ENCODE measurements around the gene FXYD6. TPM values are rescaled to one million over a fixed set of nuclear protein-coding genes. Genes with fewer than 3 reads are reported as not detected.
"Not testable (repeated sequence)": the region's sequence is repeated elsewhere in the genome, so short reads cannot be mapped to it uniquely, and the experiment has no call there.

Gene FXYD6, protein sequence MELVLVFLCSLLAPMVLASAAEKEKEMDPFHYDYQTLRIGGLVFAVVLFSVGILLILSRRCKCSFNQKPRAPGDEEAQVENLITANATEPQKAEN
- total RNA-seq (2014; rRNA removed; shearing (Covaris generic); ENCODE audit: low replicate concordance), result not detected in 2 replicates

DNA sequence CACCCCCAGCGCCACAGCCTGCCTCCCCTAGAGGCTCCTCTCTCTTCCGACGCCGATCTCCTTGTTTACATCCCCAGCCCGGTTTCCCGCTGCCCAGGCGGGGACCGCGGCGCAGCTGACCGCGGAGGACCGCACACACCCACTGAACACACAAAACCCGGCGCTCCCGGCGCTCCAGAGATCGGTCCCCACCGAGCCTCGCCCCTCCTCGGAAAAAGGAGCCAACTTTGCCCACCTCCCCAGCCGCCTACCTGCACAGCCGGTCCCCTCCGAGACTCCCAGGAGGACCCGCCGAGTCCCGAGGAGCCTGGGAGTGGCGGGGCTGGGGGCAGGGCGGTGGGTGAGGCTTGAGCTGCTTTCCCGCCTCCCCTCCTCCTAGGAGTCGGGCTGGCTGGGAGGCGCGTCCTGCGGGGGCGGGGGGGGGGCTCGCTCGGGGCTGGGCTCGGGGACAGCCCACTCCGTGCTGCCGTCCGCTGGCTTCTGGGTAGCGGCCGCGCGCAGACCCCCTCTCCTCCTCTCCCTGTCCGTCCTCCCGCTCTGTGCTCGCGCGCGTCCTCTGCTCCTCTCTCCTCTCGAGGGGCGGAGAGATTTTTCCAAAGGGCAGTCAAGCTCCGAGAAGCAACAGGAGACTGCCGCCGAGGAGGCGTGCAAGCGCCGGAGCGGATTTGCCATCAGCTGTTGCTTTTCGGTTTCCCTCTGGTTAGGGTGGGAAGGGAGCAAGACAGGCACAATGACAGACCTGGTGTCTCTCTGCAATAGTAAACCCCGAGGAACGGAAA, at the start of gene FXYD6:
Gene FXYD6, minus strand, starts transcription at position 318 of the 779 bp plus-strand sequence. CDS start 33,882 bp downstream, outside the sequence.
- Histone ChIP-seq H3K27me3 (ENCODE audit: low read length) (no peaks in the 10 kb centered on the region), H3K9me2 (replicated peaks; ENCODE audit: insufficient read depth, low read length) (no peaks in the 10 kb centered on the region), H3K4me2 (ENCODE audit: low read depth, low read length, poor library complexity, severe bottlenecking) (no peak within 1 kb of the TSS), H2AFZ (ENCODE audit: low read length) (no peak within 1 kb of the TSS), H3K9me3 (ENCODE audit: low read length) (no peaks in the 10 kb centered on the region), H3K4me3 (ENCODE audit: low read length) (no peak within 1 kb of the TSS), H3K4me1 (ENCODE audit: low read length) (no peaks in the 10 kb centered on the region), H4K20me1 (ENCODE audit: insufficient read depth, low read depth, low read length) (no peaks in the 10 kb centered on the region), H3K27ac (ENCODE audit: low read length) (no peak within 1 kb of the TSS), H3K9ac (ENCODE audit: low read length) (no peak within 1 kb of the TSS), H3K79me2 (ENCODE audit: low read length) (no peaks in the 10 kb centered on the region), H3K36me3 (ENCODE audit: insufficient read depth, low read length) (no peaks in the 10 kb centered on the region)
- no peak for DNase-seq

DNA sequence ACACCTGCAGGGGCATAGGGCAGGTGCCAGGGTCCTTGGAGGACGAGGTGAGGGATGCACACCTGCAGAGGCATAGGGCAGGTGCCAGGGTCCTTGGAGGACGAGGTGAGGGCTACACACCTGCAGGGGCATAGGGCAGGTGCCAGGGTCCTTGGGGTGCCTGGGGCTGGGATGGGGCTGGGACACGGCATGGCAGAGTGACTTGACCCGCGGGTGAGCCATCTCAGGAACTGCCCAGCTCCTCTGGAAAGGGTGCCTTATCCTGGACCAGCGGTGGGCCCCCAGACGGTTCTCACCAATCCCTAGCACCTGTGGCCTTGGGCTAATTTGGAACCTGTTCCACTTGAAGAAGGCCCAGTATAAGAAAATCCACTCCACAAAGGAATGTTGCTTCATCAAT, 49.7 kb upstream of the FXYD6 start:
- not testable (repeated sequence) for H3K27me3 ChIP-seq (ENCODE audit: low read length); H3K9ac ChIP-seq (ENCODE audit: low read length); H3K27ac ChIP-seq (ENCODE audit: low read length); H3K4me2 ChIP-seq (ENCODE audit: low read depth, low read length, poor library complexity, severe bottlenecking); H3K9me3 ChIP-seq (ENCODE audit: low read length); DNase-seq; H3K9me2 ChIP-seq (replicated peaks; ENCODE audit: insufficient read depth, low read length); H4K20me1 ChIP-seq (ENCODE audit: insufficient read depth, low read depth, low read length); H3K4me3 ChIP-seq (ENCODE audit: low read length); H3K4me1 ChIP-seq (ENCODE audit: low read length); H3K36me3 ChIP-seq (ENCODE audit: insufficient read depth, low read length); H3K79me2 ChIP-seq (ENCODE audit: low read length); H2AFZ ChIP-seq (ENCODE audit: low read length)

DNA sequence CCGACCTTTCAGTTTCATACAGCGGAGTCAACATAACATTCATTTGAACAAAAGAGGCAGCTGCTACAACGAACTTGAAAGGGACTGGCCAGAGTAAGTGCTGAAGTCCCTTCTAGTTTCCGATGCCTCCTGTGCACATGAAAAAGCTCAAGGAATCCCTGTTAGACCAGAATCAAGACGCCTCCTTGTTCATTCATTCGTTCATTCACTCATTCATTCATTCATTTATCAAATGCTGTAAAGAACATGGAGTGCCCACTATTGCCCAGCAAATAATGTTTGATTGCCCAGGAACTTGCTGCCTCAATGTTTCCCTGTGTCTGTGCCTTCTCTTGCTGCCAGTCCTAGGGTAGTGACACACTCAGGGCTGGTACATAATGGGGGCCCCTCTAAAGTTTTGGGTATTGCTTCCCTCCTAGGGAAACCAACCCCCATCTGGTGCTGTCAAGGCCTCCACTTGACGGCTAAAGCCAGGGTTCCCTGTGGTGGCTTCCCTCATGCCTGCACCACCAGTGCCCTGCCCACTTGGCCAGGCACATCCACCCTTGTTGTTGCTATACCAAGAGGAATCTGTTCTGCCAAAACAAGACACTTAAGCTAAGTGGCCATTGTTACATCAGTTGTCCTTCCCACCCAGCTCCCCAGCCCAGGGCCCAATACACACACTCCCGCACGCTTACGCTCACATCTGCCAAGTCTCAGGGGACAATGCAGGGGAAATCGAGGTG, 48.9 kb upstream of the FXYD6 start:
- no peak overlapping the region for H2AFZ ChIP-seq (ENCODE audit: low read length)

DNA sequence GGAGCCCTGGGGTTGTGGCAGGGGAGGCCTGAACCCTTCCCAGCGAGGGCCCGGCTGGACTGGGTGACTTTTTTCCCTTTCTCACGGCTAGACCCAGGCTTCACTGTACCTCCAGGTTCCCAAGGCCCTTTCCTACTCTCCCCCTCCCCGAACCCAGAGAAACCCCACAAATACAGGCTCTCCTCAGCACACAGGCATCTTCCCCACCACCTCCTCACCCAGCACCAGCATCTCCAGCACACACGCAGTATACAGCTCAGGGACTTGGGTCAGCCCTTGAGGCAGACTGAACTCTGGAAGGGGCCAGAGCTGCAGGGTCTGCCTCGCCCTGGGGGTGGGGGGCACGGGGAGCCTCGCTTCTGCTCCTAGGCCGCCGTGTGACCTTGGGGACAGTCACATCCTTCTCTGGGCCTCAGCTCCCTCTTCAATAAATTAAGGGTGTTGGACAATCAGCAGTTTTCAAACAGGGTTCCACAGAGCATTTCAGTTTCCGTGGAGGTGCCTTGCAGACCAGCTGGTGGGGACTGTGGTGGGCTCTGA, 48.2 kb upstream of the FXYD6 start:
- Histone ChIP-seq H3K9me3 (ENCODE audit: low read length) (no peaks in the 10 kb centered on the region), H3K27ac (ENCODE audit: low read length) (no peak overlapping the region), H3K4me1 (ENCODE audit: low read length) (no peaks in the 10 kb centered on the region), H3K27me3 (ENCODE audit: low read length) (no peaks in the 10 kb centered on the region), H3K9ac (ENCODE audit: low read length) (no peak overlapping the region), H4K20me1 (ENCODE audit: insufficient read depth, low read depth, low read length) (no peaks in the 10 kb centered on the region), H2AFZ (ENCODE audit: low read length) (no peak overlapping the region), H3K36me3 (ENCODE audit: insufficient read depth, low read length) (no peaks in the 10 kb centered on the region), H3K9me2 (replicated peaks; ENCODE audit: insufficient read depth, low read length) (no peaks in the 10 kb centered on the region), H3K4me2 (ENCODE audit: low read depth, low read length, poor library complexity, severe bottlenecking) (no peak overlapping the region), H3K4me3 (ENCODE audit: low read length) (no peak overlapping the region), H3K79me2 (ENCODE audit: low read length) (no peaks in the 10 kb centered on the region)
- DNase-seq, result no peak

More for the DNA sequence above, 48.9 kb upstream of the FXYD6 start:
- Histone ChIP-seq H4K20me1 (ENCODE audit: insufficient read depth, low read depth, low read length) (no peaks in the 10 kb centered on the region), H3K4me2 (ENCODE audit: low read depth, low read length, poor library complexity, severe bottlenecking) (no peak overlapping the region), H3K4me1 (ENCODE audit: low read length) (no peaks in the 10 kb centered on the region), H3K79me2 (ENCODE audit: low read length) (no peaks in the 10 kb centered on the region), H3K9me3 (ENCODE audit: low read length) (no peaks in the 10 kb centered on the region), H3K9ac (ENCODE audit: low read length) (no peak overlapping the region), H3K9me2 (replicated peaks; ENCODE audit: insufficient read depth, low read length) (no peaks in the 10 kb centered on the region), H3K27ac (ENCODE audit: low read length) (no peak overlapping the region), H3K4me3 (ENCODE audit: low read length) (no peak overlapping the region), H3K27me3 (ENCODE audit: low read length) (no peaks in the 10 kb centered on the region), H3K36me3 (ENCODE audit: insufficient read depth, low read length) (no peaks in the 10 kb centered on the region)
- DNase-seq, result no peak

DNA sequence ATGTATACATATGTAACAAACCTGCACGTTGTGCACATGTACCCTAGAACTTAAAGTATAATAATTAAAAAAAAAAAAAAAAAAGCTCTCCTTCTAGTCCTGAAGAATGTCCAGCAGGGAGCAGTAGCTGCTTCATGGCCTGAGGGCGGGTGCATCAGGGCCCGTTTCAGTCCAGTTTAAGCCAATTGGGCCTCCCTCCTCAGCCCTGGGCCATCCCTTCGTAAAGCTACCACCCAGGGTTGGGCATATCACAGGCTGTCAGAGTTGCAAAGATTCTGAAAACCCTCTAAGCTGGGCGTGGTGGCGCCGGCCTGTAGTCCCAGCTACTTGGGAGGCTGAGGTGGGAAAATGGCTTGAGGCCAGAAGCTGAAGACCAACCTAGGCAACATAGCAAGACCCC, 47.3 kb upstream of the FXYD6 start:
- Histone ChIP-seq H2AFZ (ENCODE audit: low read length) (no peak overlapping the region), H3K4me3 (ENCODE audit: low read length) (no peak overlapping the region), H3K36me3 (ENCODE audit: insufficient read depth, low read length) (no peaks in the 10 kb centered on the region), H3K4me2 (ENCODE audit: low read depth, low read length, poor library complexity, severe bottlenecking) (no peak overlapping the region), H3K9ac (ENCODE audit: low read length) (no peak overlapping the region), H3K27me3 (ENCODE audit: low read length) (no peaks in the 10 kb centered on the region), H3K79me2 (ENCODE audit: low read length) (no peaks in the 10 kb centered on the region), H3K9me3 (ENCODE audit: low read length) (no peaks in the 10 kb centered on the region), H3K27ac (ENCODE audit: low read length) (no peak overlapping the region), H4K20me1 (ENCODE audit: insufficient read depth, low read depth, low read length) (no peaks in the 10 kb centered on the region), H3K9me2 (replicated peaks; ENCODE audit: insufficient read depth, low read length) (no peaks in the 10 kb centered on the region), H3K4me1 (ENCODE audit: low read length) (no peaks in the 10 kb centered on the region)
- DNase-seq, result no peak

DNA sequence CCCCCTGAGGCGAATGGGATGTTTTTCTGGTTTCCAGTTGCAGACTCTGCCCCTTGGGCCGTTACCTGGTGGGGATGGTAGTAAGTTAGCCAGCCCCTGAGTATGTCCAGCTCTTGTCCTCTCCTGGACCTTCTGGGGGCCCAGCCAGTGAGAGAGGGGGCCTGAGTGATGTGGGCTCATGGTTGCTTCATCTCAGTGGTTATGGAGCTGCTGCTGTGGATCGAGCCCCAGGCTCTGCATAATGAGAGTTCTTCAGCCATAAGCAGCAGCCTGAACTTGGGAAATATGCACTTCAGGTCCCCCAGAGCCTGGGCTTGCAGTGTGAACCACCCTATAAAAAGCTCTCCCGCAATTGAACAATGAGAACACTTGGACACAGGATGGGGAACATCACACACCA, 46.8 kb upstream of the FXYD6 start:
- no peaks in the 10 kb centered on the region for H3K9me2 ChIP-seq (replicated peaks; ENCODE audit: insufficient read depth, low read length)
- no peak overlapping the region for H2AFZ ChIP-seq (ENCODE audit: low read length)
- H3K79me2 ChIP-seq (ENCODE audit: low read length), result no peaks in the 10 kb centered on the region
- no peaks in the 10 kb centered on the region for H3K4me1 ChIP-seq (ENCODE audit: low read length)
- H3K4me3 ChIP-seq (ENCODE audit: low read length), result no peak overlapping the region
- no peaks in the 10 kb centered on the region for H4K20me1 ChIP-seq (ENCODE audit: insufficient read depth, low read depth, low read length)
- H3K4me2 ChIP-seq (ENCODE audit: low read depth, low read length, poor library complexity, severe bottlenecking), result no peak overlapping the region
- no peak overlapping the region for H3K27ac ChIP-seq (ENCODE audit: low read length)
- no peaks in the 10 kb centered on the region for H3K9me3 ChIP-seq (ENCODE audit: low read length)
- no peak for DNase-seq
- no peaks in the 10 kb centered on the region for H3K27me3 ChIP-seq (ENCODE audit: low read length)
- H3K9ac ChIP-seq (ENCODE audit: low read length), result no peak overlapping the region
- H3K36me3 ChIP-seq (ENCODE audit: insufficient read depth, low read length), result no peaks in the 10 kb centered on the region

DNA sequence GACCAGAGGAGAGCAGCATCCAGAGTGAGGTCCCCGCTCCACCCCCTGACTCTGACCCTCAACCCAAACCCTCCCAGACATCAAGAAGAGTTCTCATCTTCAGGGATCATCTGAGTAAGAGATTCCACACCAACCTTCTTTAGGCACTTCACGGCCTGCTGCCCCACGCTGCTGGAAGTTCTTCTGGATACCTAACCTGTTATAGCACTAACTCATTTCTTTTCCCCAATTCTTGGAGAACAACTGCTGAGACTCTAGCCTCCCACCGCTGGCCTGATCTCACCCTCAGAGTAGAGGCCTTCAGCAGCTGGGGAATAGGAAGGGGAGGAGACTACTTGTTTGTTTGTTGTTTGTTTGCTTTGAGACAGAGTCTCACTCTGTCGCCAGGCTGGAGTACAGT, 45.4 kb upstream of the FXYD6 start:
- Histone ChIP-seq H3K9me3 (ENCODE audit: low read length) (no peaks in the 10 kb centered on the region), H3K4me3 (ENCODE audit: low read length) (no peak overlapping the region), H3K9me2 (replicated peaks; ENCODE audit: insufficient read depth, low read length) (no peaks in the 10 kb centered on the region), H4K20me1 (ENCODE audit: insufficient read depth, low read depth, low read length) (no peaks in the 10 kb centered on the region), H3K27ac (ENCODE audit: low read length) (no peak overlapping the region), H3K9ac (ENCODE audit: low read length) (no peak overlapping the region), H3K79me2 (ENCODE audit: low read length) (no peaks in the 10 kb centered on the region), H3K27me3 (ENCODE audit: low read length) (no peaks in the 10 kb centered on the region), H2AFZ (ENCODE audit: low read length) (no peak overlapping the region), H3K4me1 (ENCODE audit: low read length) (no peaks in the 10 kb centered on the region), H3K36me3 (ENCODE audit: insufficient read depth, low read length) (no peaks in the 10 kb centered on the region), H3K4me2 (ENCODE audit: low read depth, low read length, poor library complexity, severe bottlenecking) (no peak overlapping the region)
- DNase-seq, result no peak

DNA sequence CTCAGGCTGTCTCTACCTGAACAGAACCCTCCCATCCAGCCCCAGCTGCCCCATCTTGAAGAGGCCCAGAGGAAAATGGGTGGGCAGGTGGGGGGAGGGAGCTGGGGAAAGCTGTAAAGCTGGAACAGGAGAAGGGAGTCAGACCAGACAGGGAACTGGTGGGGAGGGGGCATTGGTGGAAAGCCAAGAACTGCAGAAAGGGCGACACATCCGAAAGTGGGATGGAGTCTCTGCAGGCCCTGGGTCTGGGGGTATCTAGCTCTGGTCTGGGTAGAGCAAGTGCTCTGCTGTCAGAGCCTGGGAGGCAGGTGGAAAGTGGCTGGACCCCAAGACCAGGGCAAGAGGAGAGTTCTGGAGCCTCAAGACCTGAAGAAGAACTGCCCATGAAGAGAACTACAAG, 45.0 kb upstream of the FXYD6 start:
- H3K4me3 ChIP-seq (ENCODE audit: low read length), result no peak overlapping the region
- no peaks in the 10 kb centered on the region for H3K4me1 ChIP-seq (ENCODE audit: low read length)
- no peak overlapping the region for H3K9ac ChIP-seq (ENCODE audit: low read length)
- DNase-seq, result no peak
- H3K9me2 ChIP-seq (replicated peaks; ENCODE audit: insufficient read depth, low read length), result no peaks in the 10 kb centered on the region
- H4K20me1 ChIP-seq (ENCODE audit: insufficient read depth, low read depth, low read length), result no peaks in the 10 kb centered on the region
- no peak overlapping the region for H3K4me2 ChIP-seq (ENCODE audit: low read depth, low read length, poor library complexity, severe bottlenecking)
- H3K36me3 ChIP-seq (ENCODE audit: insufficient read depth, low read length), result no peaks in the 10 kb centered on the region
- H3K27me3 ChIP-seq (ENCODE audit: low read length), result no peaks in the 10 kb centered on the region
- H3K79me2 ChIP-seq (ENCODE audit: low read length), result no peaks in the 10 kb centered on the region
- H3K9me3 ChIP-seq (ENCODE audit: low read length), result no peaks in the 10 kb centered on the region
- H2AFZ ChIP-seq (ENCODE audit: low read length), result no peak overlapping the region
- H3K27ac ChIP-seq (ENCODE audit: low read length), result no peak overlapping the region

All from Karpas-422 (cell line).